ENCODE measurements around the gene ATF7.
"Not testable (repeated sequence)": the region's sequence is repeated elsewhere in the genome, so short reads cannot be mapped to it uniquely, and the experiment has no call there.

Gene ATF7

DNA sequence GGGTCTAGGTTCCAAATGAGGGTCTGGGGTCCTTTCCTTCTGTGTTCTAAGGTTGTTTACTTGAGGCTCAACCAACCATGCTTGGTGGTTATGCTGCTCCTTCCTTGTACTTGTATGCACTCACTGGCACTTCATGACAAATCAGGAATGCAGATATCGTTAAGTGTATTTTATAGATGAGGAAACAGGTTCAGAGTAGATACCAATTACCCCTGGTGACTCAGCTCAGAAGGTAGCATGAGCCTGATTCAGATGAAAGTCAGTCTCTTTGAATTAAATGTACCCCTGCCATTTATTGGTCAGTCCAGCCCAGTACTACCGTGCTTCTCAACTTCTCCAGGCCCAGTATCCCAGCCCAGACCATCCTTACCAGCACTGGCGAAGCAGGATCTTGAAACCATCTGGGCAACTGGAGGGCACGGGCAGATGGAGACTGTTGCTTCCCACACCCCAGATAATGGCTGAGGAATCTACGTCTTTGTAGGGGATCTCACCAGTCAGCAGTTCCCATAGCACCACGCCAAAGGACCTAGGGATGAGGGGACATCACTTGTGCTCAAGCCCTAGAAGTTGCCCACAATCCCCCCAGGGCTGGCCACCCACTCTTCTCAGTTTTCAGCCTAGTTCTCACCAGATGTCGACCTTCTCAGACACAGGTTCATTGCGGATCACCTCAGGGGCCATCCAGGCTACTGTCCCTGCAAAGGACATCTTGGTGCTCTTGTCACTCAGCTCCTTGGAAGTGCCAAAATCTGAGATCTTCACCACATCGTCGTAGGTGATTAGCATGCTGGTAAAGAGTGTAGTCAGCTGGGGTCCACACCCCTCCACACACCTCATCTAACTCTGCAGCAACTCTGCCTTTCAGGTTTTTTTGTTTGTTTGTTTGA, 141.3 kb downstream of the ATF7 start:
- Histone ChIP-seq H3K9me3 (ENCODE audit: low read depth, low read length) (no peaks in the 10 kb centered on the region), H3K9ac (ENCODE audit: insufficient read length) (no peak overlapping the region), H3K4me3 (no peak overlapping the region), H3K36me3 (ENCODE audit: insufficient read depth, low read length) (peaks cover 38% of the 10 kb centered on the region), H3K27ac (peak overlapping the region; percentile 61; the same call in 1 of the 2 replicates)
- no peak for DNase-seq (ENCODE audit: low read depth, low spot score)
- TF ChIP-seq FOXP2 (optimal IDR thresholded peaks at IDR 0.05; ENCODE audit: control extremely low read depth, extremely low read length, insufficient read depth) (no peak), EZH2 (IDR thresholded peaks at IDR 0.05) (no peak), POLR2AphosphoS5 (IDR thresholded peaks at IDR 0.05; ENCODE audit: borderline replicate concordance, low read depth, low read length) (peak; percentile 43; the same call in 1 of the 2 replicates)

DNA sequence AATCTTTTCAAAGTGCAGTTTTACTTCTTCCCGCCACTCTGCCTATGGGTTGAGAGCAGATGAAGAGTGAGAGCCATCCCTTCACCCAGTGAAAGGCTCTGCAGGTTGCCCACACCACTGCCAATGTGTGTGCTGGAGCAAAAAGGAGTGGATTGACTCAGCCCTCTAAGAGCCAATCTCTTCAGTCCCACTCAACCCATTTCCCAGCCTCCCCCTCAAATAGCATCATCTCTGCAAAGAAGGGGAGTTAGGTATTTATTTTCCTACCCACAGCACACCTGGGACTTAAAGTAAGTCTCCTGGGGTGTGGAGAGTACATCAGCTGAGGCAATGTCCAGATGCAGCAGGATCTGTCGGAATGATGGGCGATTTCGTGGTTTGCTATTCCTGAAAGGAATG, 142.2 kb downstream of the ATF7 start:
- Histone ChIP-seq H3K36me3 (ENCODE audit: insufficient read depth, low read length) (peaks cover 48% of the 10 kb centered on the region), H3K9ac (ENCODE audit: insufficient read length) (no peak overlapping the region), H3K4me3 (no peak overlapping the region), H3K9me3 (ENCODE audit: low read depth, low read length) (no peaks in the 10 kb centered on the region), H3K27ac (peak overlapping the region; percentile 61; the same call in 1 of the 2 replicates)
- DNase-seq (ENCODE audit: low read depth, low spot score): no peak
- no peak for TF ChIP-seq POLR2AphosphoS5 (IDR thresholded peaks at IDR 0.05; ENCODE audit: borderline replicate concordance, low read depth, low read length)
- TF ChIP-seq EZH2 (IDR thresholded peaks at IDR 0.05): no peak
- no peak for TF ChIP-seq FOXP2 (optimal IDR thresholded peaks at IDR 0.05; ENCODE audit: control extremely low read depth, extremely low read length, insufficient read depth)

DNA sequence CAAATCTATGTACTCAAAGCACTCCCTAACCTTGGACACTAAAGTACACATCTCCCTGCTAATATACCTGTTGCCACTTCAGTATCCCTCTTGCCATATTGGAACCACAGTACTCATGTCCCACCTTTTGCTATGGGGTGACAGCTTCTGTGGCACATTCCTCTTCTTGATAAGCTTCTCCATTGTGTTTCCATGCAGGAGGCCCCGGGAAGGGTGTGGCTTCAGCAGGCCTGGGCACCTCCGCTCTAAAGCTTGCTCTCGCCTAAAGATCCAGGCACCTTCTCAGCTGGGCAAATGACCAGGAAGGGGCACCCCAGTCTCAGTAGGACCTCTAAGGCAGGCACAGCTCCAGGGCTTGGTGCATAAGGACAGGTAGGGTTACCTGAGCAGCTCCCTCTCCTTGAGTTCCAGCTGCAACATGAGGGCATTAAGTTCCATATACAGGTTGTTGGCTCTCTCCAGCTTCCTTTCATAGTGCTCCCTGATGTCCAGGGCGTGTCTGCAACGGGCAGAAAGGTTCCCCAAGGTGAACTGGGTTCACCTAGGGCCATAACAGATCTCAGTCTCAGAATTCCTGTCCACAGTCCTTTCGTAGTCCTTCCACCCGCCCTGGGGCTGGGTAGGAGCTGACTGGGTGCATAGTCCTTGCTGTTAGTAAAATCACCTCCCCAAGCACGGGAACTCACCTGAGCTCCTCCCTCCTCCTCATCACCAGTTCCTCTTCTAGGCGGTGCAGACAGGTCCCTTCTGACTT, 142.8 kb downstream of the ATF7 start:
- H3K36me3 ChIP-seq (ENCODE audit: insufficient read depth, low read length): peaks cover 53% of the 10 kb centered on the region
- H3K9me3 ChIP-seq (ENCODE audit: low read depth, low read length): no peaks in the 10 kb centered on the region
- H3K9ac ChIP-seq (ENCODE audit: insufficient read length): no peak overlapping the region
- H3K27ac ChIP-seq: 0 out of 2 replicates have a peak overlapping the region, but pooled peaks have one; percentile 28
- DNase-seq (ENCODE audit: low read depth, low spot score): no peak
- H3K4me3 ChIP-seq: no peak overlapping the region
- TF ChIP-seq POLR2AphosphoS5 (IDR thresholded peaks at IDR 0.05; ENCODE audit: borderline replicate concordance, low read depth, low read length) (no peak; the same call in none of the 2 replicates), EZH2 (IDR thresholded peaks at IDR 0.05) (no peak), FOXP2 (optimal IDR thresholded peaks at IDR 0.05; ENCODE audit: control extremely low read depth, extremely low read length, insufficient read depth) (no peak)

DNA sequence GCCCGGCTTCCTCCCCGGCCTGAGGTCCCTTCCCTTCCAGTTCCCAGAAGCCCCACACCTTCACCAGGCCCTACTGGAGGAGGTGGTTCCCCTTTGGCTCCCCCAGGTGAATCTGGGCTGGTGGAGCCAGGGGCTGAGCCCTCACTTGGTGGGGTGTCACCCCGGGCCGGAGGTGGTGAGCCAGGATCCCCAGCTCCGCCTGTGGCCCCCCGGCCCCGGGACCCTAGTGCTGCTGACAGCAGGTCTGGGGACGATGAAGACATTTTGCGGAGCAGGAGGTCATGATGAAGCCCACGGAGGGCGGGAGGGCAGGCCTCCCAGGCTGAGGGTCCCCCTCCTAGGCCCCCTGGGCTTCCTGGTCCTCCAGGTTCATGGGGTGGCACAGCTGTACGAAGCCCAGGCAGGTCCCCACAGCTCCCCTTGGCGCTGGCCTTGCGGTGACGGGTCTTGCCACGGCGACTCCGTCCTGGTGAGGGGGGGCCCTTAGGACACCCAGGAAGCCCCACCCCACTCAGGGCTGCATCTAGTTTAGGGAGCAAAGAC, 143.5 kb downstream of the ATF7 start:
- Histone ChIP-seq H3K27ac (no peak overlapping the region), H3K36me3 (ENCODE audit: insufficient read depth, low read length) (peaks cover 61% of the 10 kb centered on the region)

DNA sequence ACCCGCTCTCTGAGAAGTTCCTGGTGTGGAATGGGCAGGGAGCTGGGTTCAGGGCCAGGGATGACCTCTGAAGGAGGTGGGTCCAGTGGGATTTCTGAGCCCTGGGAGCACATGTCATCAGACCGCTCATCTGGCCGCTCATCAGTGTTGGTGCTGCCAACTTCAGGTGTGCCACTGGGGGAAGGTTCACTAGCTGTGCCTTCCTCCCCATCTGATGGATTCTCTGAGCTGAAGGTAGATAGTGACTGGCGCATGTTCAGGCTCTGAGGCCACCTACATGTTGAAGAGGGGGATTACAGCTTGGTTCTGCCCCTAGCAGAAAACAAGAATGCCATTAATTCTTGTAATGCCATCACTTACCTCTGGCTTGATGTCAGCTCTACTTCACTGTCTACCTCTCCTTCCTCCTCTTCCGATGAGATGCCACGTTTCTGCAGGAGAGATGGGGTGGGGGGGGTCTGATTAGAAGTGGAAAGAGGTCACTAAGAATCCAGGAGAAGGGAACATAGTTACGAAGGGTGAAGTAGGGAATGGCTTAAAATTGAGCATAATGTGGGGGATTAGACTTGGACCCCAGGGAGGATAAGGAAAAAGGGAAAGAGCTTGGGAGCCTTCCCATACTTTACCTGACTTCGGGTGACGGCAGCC, 144.1 kb downstream of the ATF7 start:
- Histone ChIP-seq H3K36me3 (ENCODE audit: insufficient read depth, low read length) (peaks cover 67% of the 10 kb centered on the region), H3K9ac (ENCODE audit: insufficient read length) (no peak overlapping the region), H3K4me3 (no peak overlapping the region), H3K27ac (peak overlapping the region; percentile 54), H3K9me3 (ENCODE audit: low read depth, low read length) (no peaks in the 10 kb centered on the region)
- no peak for DNase-seq (ENCODE audit: low read depth, low spot score)
- TF ChIP-seq EZH2 (IDR thresholded peaks at IDR 0.05) (no peak), POLR2AphosphoS5 (IDR thresholded peaks at IDR 0.05; ENCODE audit: borderline replicate concordance, low read depth, low read length) (no peak; the same call in none of the 2 replicates), FOXP2 (optimal IDR thresholded peaks at IDR 0.05; ENCODE audit: control extremely low read depth, extremely low read length, insufficient read depth) (no peak)

More for the DNA sequence above, 143.5 kb downstream of the ATF7 start:
- Histone ChIP-seq H3K9me3 (ENCODE audit: low read depth, low read length) (no peaks in the 10 kb centered on the region), H3K4me3 (no peak overlapping the region), H3K9ac (ENCODE audit: insufficient read length) (no peak overlapping the region)
- no peak for DNase-seq (ENCODE audit: low read depth, low spot score)
- no peak for TF ChIP-seq EZH2 (IDR thresholded peaks at IDR 0.05)
- TF ChIP-seq POLR2AphosphoS5 (IDR thresholded peaks at IDR 0.05; ENCODE audit: borderline replicate concordance, low read depth, low read length): no peak; the same call in 1 of the 2 replicates
- no peak for TF ChIP-seq FOXP2 (optimal IDR thresholded peaks at IDR 0.05; ENCODE audit: control extremely low read depth, extremely low read length, insufficient read depth)

DNA sequence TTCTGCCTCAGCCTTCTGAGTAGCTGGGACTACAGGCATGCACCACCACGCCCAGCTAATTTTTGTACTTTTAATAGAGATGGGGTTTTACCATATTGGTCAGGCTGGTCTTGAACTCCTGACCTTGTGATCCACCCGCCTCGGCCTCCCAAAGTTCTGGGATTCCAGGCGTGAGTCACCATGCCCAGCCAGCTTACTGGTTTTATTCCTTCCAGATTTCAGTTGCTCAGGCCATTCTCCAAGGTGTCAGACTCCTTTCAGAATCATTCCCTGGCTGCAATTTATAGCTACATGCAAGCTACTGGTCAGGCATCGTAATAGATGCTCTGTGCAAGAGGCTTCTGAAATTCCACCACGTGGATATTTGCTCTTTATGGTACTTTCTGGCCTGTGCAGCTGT, 144.7 kb downstream of the ATF7 start:
- H3K9ac ChIP-seq (ENCODE audit: insufficient read length); H3K9me3 ChIP-seq (ENCODE audit: low read depth, low read length); H3K4me3 ChIP-seq; DNase-seq (ENCODE audit: low read depth, low spot score): not testable (repeated sequence)
- peaks cover 73% of the 10 kb centered on the region for H3K36me3 ChIP-seq (ENCODE audit: insufficient read depth, low read length)
- H3K27ac ChIP-seq: peak overlapping the region; percentile 54

DNA sequence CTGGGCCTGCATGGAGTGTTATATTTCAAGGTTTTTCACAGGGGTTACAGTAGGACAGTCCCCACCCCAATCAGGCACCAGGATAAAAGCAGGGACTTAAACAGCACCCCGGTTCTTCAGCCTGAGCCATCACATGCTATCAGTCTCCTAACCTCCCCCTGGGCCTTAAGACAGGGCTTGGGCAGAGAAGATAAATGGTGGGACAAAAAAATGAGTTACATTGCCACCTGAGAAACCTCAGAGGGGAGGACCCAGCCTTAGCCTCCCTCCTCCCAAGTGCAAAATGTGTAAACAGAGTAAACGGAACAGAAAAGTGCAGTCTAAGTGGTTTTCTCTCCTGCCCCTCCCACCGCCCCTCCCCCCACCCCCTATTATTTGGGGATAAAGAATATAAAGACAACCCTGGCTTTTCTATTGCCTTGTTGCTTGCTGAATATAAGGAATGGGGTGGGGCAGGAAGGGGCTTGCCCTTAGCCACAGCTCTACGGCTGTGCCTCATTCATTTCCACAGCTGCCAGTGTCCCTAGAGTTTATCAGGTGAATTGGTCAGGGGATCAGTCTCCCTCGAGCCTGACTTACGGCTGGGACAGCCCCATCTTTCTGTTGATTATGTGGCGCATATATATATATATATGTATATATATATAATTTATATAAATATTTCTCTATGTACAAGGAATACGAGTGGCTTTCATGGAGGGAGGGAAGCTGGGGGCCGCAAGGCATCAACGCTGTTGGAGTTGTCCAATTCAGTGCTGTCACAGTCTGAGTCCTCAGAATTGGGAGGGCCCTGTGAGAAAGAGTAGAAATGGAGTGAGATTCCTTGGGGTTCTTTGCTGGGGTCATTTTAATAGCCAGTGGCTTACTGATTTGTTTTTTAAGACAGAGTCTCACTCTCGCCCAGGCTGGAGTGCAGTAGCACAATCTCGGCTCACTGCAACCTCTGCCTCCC, 145.4 kb downstream of the ATF7 start:
- Histone ChIP-seq H3K9ac (ENCODE audit: insufficient read length) (no peak overlapping the region), H3K9me3 (ENCODE audit: low read depth, low read length) (no peaks in the 10 kb centered on the region), H3K4me3 (no peak overlapping the region), H3K36me3 (ENCODE audit: insufficient read depth, low read length) (peaks cover 80% of the 10 kb centered on the region), H3K27ac (peak overlapping the region; percentile 52; the same call in 1 of the 2 replicates)
- DNase-seq (ENCODE audit: low read depth, low spot score): no peak
- no peak for TF ChIP-seq EZH2 (IDR thresholded peaks at IDR 0.05)
- peak; percentile 40; the same call in 1 of the 2 replicates for TF ChIP-seq POLR2AphosphoS5 (IDR thresholded peaks at IDR 0.05; ENCODE audit: borderline replicate concordance, low read depth, low read length)
